Neural cell (in vitro differentiated cells): ENCODE measurements around the gene SLC25A25. TPM values are rescaled to one million over a fixed set of nuclear protein-coding genes. Genes with fewer than 3 reads are reported as not detected.

Experiments used
- H2AFZ ChIP-seq: fragments of 200-600, 300-800 bp; sonication (generic), shearing (Covaris generic); 2 replicates; pipeline ENCODE4 v1.6.0; 2014; ENCODE audit warnings: low read depth, mild to moderate bottlenecking, antibody characterized with exemption, low read length, moderate library complexity
- H3F3A ChIP-seq: fragments of 200-600 bp; shearing (Covaris generic); 2 replicates; pipeline ENCODE4 v1.6.1; 2016; ENCODE audit warnings: mild to moderate bottlenecking, moderate library complexity, mixed read lengths, antibody characterized with exemption, low read length; ENCODE audit not compliant: insufficient read depth, poor library complexity, severe bottlenecking
- H3K27ac ChIP-seq: fragments of 200-600, 300-800 bp; sonication (generic), shearing (Covaris generic); 2 replicates; pipeline ENCODE4 v1.5.1; 2014; ENCODE audit warnings: mild to moderate bottlenecking, low read length, moderate library complexity
- H3K27me3 ChIP-seq: fragments of 300-800, 200-600 bp; sonication (generic), shearing (Covaris generic); 2 replicates; pipeline ENCODE4 v1.6.0; 2014; ENCODE audit warnings: mild to moderate bottlenecking, low read depth, low read length, moderate library complexity; ENCODE audit not compliant: insufficient read depth
- H3K36me3 ChIP-seq: fragments of 300-800, 200-600 bp; sonication (generic), shearing (Covaris generic); 2 replicates; pipeline ENCODE4 v1.5.1; 2014; ENCODE audit warnings: mild to moderate bottlenecking, antibody characterized with exemption, low read length, moderate library complexity; ENCODE audit not compliant: insufficient read depth
- H3K4me2 ChIP-seq: fragments of 300-800, 200-600 bp; sonication (generic), shearing (Covaris generic); 2 replicates; pipeline ENCODE4 v1.6.0; 2014; ENCODE audit warnings: mild to moderate bottlenecking, low read length
- H3K4me3 ChIP-seq: fragments of 300-800, 200-600 bp; sonication (generic), shearing (Covaris generic); 2 replicates; pipeline ENCODE4 v1.5.1; 2014; ENCODE audit warnings: mild to moderate bottlenecking, low read length, moderate library complexity
- H3K79me2 ChIP-seq: fragments of 200-600 bp; shearing (Covaris generic); replicated peaks from 2 replicates; pipeline ENCODE4 v1.6.0; 2014; ENCODE audit warnings: mild to moderate bottlenecking, low read length, moderate library complexity; ENCODE audit not compliant: insufficient read depth
- H3K9ac ChIP-seq: fragments of 300-800, 200-600 bp; sonication (generic), shearing (Covaris generic); 2 replicates; pipeline ENCODE4 v1.6.1; 2016; ENCODE audit warnings: mild to moderate bottlenecking, low read length, mixed read lengths
- H3K9me2 ChIP-seq: fragments of 200-600 bp; shearing (Covaris generic); 2 replicates; pipeline ENCODE4 v1.6.1; 2016; ENCODE audit warnings: mild to moderate bottlenecking, low read length, mixed read lengths; ENCODE audit not compliant: insufficient read depth
- H3K9me3 ChIP-seq: fragments of 200-600, 300-800 bp; sonication (generic), shearing (Covaris generic); 2 replicates; pipeline ENCODE4 v1.6.1; 2016; ENCODE audit warnings: mild to moderate bottlenecking, mixed run types, low read length, moderate library complexity, mixed read lengths
- H4K20me1 ChIP-seq: fragments of 200-600 bp; shearing (Covaris generic); 2 replicates; pipeline ENCODE4 v1.6.1; 2016; ENCODE audit warnings: mild to moderate bottlenecking, mixed run types; ENCODE audit not compliant: insufficient read depth
- CTCF ChIP-seq: fragments of 450-650 bp; IDR thresholded peaks from 2 replicates; pipeline ENCODE4 v1.5.1; 2014; ENCODE audit warnings: antibody characterized with exemption, mild to moderate bottlenecking, moderate library complexity; ENCODE audit not compliant: poor library complexity, severe bottlenecking
- EP300 ChIP-seq: fragments of 450-650 bp; conservative IDR thresholded peaks from 2 replicates; pipeline ENCODE4 v1.6.1; 2014; ENCODE audit warnings: antibody characterized with exemption, mild to moderate bottlenecking, moderate library complexity; ENCODE audit not compliant: poor library complexity, severe bottlenecking
- EZH2 ChIP-seq: fragments of 200-600, 300-800 bp; shearing (Covaris generic), sonication (generic); IDR thresholded peaks from 2 replicates; pipeline ENCODE4 v1.6.1; 2014; ENCODE audit warnings: antibody characterized with exemption, low read length, borderline replicate concordance, mild to moderate bottlenecking; ENCODE audit not compliant: insufficient read depth, poor library complexity, severe bottlenecking
- MXI1 ChIP-seq: fragments of 450-650 bp; conservative IDR thresholded peaks from 2 replicates; pipeline ENCODE4 v1.6.1; 2014; ENCODE audit warnings: antibody characterized with exemption, mild to moderate bottlenecking; ENCODE audit not compliant: poor library complexity, severe bottlenecking
- POLR2AphosphoS5 ChIP-seq: IDR thresholded peaks from 2 replicates; pipeline ENCODE4 v1.6.1; 2012
- RAD21 ChIP-seq: fragments of 450-650 bp; conservative IDR thresholded peaks from 2 replicates; pipeline ENCODE4 v1.6.1; 2014; ENCODE audit warnings: antibody characterized with exemption, mild to moderate bottlenecking, moderate library complexity
- SMC3 ChIP-seq: fragments of 450-650 bp; conservative IDR thresholded peaks from 2 replicates; pipeline ENCODE4 v1.6.1; 2014; ENCODE audit warnings: antibody characterized with exemption, mild to moderate bottlenecking, moderate library complexity; ENCODE audit not compliant: poor library complexity
- TAF1 ChIP-seq: IDR thresholded peaks from 2 replicates; pipeline ENCODE4 v1.6.1; 2012; ENCODE audit warnings: low read depth
- polyA plus RNA-seq: library from polyadenylated mRNA; depleted of rRNA; stranded (reverse); fragments of >200 nt; gene quantifications from 2 replicates; pipeline ENCODE4 v1.2.3, GENCODE V29; 2014
- TF ChIP-seq, protein P1 (sequence below): IDR thresholded peaks from 2 replicates; pipeline ENCODE4 v1.6.1; 2012; ENCODE audit warnings: borderline replicate concordance

Gene SLC25A25
- polyA plus RNA-seq, 1 donor from 2014 or later = 43.7 TPM

- Histone ChIP-seq H3K27ac (no peak overlapping the region), H3K9me2 (no peaks in the 10 kb centered on the region), H2AFZ (no peak overlapping the region), H3K4me2 (no peak overlapping the region), H3F3A (no peaks in the 10 kb centered on the region), H3K79me2 (no peaks in the 10 kb centered on the region), H3K4me3 (no peak overlapping the region), H3K9me3 (no peaks in the 10 kb centered on the region), H3K36me3 (no peaks in the 10 kb centered on the region), H3K9ac (no peak overlapping the region), H4K20me1 (no peaks in the 10 kb centered on the region), H3K27me3 (no peaks in the 10 kb centered on the region)
- no peak for TF ChIP-seq CTCF
- TF ChIP-seq, protein P1, sequence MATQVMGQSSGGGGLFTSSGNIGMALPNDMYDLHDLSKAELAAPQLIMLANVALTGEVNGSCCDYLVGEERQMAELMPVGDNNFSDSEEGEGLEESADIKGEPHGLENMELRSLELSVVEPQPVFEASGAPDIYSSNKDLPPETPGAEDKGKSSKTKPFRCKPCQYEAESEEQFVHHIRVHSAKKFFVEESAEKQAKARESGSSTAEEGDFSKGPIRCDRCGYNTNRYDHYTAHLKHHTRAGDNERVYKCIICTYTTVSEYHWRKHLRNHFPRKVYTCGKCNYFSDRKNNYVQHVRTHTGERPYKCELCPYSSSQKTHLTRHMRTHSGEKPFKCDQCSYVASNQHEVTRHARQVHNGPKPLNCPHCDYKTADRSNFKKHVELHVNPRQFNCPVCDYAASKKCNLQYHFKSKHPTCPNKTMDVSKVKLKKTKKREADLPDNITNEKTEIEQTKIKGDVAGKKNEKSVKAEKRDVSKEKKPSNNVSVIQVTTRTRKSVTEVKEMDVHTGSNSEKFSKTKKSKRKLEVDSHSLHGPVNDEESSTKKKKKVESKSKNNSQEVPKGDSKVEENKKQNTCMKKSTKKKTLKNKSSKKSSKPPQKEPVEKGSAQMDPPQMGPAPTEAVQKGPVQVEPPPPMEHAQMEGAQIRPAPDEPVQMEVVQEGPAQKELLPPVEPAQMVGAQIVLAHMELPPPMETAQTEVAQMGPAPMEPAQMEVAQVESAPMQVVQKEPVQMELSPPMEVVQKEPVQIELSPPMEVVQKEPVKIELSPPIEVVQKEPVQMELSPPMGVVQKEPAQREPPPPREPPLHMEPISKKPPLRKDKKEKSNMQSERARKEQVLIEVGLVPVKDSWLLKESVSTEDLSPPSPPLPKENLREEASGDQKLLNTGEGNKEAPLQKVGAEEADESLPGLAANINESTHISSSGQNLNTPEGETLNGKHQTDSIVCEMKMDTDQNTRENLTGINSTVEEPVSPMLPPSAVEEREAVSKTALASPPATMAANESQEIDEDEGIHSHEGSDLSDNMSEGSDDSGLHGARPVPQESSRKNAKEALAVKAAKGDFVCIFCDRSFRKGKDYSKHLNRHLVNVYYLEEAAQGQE = no peak
- no peak for TF ChIP-seq EZH2
- TF ChIP-seq RAD21 = no peak
- TF ChIP-seq TAF1 = no peak
- TF ChIP-seq SMC3 = no peak
- TF ChIP-seq MXI1 = no peak
- TF ChIP-seq POLR2AphosphoS5 = no peak
- no peak for TF ChIP-seq EP300
These were observed 33.7 kb downstream of the SLC25A25 start for GRCh38 chr9:128101690-128102089.

GRCh38 chr9:128102196-128102595 lies 34.2 kb downstream of the SLC25A25 start:
- no peak overlapping the region for H3K4me3 ChIP-seq
- H2AFZ ChIP-seq = no peak overlapping the region
- H3K9me2 ChIP-seq = no peaks in the 10 kb centered on the region
- no peaks in the 10 kb centered on the region for H3K79me2 ChIP-seq
- H3F3A ChIP-seq = no peaks in the 10 kb centered on the region
- no peak overlapping the region for H3K4me2 ChIP-seq
- H3K27ac ChIP-seq = no peak overlapping the region
- no peak for TF ChIP-seq RAD21
- TF ChIP-seq, protein P1 = no peak
- no peak for TF ChIP-seq CTCF
- TF ChIP-seq SMC3 = no peak
- no peak for TF ChIP-seq POLR2AphosphoS5
- no peak for TF ChIP-seq TAF1
- no peak for TF ChIP-seq EZH2
- TF ChIP-seq MXI1 = no peak
- TF ChIP-seq EP300 = no peak
- H4K20me1 ChIP-seq = no peaks in the 10 kb centered on the region
- H3K9ac ChIP-seq = no peak overlapping the region
- H3K36me3 ChIP-seq = no peaks in the 10 kb centered on the region
- no peaks in the 10 kb centered on the region for H3K27me3 ChIP-seq
- H3K9me3 ChIP-seq = no peaks in the 10 kb centered on the region
